Activated gamma-delta T cell treated with anti-CD3 and anti-CD28 coated beads, Interleukin-2, amount 50 U/mL, for 16 hours (primary cell): Measurements from ENCODE around the gene POU2F3.
A peak's percentile ranks its signal among the peaks of the same experiment; 100 is the strongest.

Source experiments
- DNase-seq: peaks from one replicate; pipeline ENCODE4 v3.0.0-alpha.2; 2020; ENCODE audit warnings: low read depth

The POU2F3 gene

DNA sequence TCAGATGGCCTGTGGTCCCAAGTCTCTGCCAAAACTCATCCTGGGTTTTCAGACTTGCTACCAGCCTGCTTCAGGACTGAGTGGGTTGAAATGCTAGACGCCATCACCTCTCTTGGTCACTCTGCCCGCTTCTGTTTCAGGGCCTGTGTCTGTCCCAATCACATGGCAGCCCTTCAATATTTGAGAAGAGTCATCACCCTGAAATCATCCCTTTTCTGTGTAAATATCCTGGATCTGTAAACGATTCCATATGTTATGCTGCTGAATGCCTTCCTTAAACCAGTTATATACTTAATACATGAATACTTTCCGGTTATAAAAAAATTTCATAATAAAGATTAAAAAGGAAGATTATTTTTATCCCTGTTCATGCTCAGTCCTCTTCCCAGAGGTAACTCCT lies 45.3 kb downstream of the POU2F3 start:
- no peak for DNase-seq

- DNase-seq = no peak
Measured at GRCh38 chr11:120288021-120288420, 48.1 kb downstream of the POU2F3 start.

GRCh38 chr11:120289426-120289825 lies 49.5 kb downstream of the POU2F3 start:
- DNase-seq = no peak

GRCh38 chr11:120290956-120291355 lies 51.0 kb downstream of the POU2F3 start:
- DNase-seq = no peak

DNA sequence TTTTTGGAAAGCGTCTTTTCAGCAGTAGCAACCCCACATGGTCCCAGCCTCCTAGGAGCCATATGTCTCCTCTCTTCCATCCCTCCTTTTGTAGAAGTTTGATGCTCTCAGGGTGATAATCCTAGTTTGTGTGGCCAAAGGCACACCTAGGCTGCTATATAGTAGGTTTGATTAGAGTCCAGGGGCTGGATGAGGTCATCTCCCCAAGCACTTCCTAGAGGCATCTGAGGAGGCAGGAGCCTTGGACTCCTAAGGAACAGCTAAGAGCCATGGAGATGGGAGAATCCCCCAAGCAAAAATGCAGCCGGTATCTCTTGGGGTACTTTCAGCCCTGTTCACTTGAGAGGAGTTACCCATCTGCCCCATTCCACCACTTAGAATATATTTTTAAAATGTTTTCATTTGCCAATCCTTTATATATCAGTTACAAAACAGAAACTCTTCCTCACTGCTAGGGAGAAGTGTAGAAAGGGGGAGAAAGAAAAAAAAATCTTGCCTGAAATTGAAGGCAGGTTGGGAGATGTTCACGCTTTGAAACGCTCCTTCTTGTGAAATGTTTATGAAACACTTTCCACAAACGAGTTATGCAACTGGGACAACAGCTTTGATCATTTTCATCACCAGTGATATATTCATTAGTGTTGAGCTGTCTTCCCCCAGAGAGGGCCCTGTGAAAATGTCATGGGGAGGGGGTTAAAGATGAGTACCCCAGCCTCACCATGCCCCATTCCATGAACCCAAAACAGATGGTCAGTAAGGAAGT lies 53.3 kb downstream of the POU2F3 start:
- DNase-seq = no peak

DNA sequence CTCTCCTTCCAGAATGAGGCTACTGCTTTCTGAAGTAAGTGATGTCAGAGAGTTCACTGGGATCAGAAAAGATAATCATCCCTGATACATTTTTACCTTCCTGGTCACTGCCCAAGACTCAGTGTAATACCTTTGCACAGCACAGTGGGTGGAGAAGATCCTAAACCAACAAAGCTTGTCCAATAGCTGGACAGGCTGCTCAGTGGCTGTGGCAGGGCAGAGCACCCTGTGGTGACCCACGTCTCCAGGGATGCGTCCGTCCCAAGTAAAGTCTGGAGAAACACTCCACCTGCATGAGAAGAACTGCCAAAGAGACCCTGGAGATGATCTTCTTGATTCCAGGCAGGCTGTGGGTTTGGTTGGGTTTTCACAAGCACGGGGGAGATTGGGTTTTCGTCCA lies 54.2 kb downstream of the POU2F3 start:
- DNase-seq = no peak

DNA sequence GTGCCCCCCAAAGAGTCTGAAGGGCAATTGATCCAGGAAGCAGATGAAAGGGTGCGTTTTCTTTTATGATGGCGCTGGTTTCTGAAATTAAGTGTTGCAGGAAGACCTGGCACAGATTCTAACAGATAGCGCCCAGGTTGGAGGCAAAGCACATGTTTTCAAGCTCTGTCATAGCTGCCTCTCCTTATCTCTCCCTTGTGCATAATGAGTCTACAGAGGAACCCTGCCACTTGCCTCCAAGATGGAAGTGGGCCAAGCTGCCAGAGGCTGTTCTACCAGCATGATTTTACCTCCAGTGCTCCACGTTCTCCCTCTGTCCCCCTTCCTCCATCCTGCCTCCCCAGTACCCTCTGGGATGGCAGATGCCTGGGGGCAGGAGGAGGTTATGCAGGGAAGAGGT lies 55.2 kb downstream of the POU2F3 start:
- DNase-seq = no peak

DNA sequence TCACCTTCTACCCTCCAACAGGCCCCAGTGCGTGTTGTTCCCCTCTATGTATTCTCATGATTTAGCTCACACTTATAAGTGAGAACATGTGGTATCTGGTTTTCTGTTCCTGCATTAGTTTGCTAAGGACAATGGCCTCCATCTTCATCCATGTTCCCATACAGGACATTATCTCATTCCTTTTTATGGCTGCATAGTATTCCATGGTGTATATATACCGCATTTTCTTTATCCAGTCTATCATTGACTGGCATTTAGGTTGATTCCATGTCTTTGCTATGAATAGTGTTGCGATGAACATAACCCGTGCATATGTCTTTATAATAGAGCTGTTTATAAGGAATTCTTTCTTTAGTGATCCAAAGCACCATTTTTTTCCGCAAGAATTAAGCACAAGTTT lies 56.6 kb downstream of the POU2F3 start:
- DNase-seq = no peak

- DNase-seq = no peak
Measured at GRCh38 chr11:120298461-120298860, 58.5 kb downstream of the POU2F3 start.

GRCh38 chr11:120302001-120302805 lies 62.3 kb downstream of the POU2F3 start:
- no peak for DNase-seq

DNA sequence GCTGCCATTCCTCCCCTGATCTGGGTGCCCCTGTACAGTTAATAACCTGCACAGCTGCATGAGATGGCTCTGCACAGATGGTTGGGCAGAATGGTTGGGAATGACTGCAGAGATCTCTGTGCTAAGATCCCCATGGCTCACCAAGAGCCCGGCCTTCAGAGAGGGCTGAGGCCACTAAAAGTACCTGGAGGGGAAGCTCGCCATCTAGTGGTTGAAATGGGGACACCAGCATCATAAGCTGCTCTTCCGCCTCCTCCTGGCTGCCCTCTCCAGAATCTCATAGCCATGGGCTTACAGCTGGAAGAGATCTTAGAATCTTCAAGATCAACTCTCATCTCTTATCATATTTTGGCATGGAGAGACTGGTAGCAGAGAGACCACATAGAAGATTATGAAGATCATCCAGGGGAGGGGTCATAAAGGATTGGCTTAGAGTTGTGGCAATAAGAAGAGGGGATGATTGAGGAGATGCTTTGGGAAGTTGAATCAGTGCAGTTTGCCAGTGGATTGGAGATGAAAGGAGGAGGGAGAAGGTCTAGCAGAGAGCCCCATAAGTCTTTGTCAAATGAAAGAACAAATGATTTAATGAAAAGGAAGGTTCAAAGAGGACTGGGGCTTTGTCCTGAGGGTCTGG lies 63.2 kb downstream of the POU2F3 start:
- peak; percentile 49 for DNase-seq

DNA sequence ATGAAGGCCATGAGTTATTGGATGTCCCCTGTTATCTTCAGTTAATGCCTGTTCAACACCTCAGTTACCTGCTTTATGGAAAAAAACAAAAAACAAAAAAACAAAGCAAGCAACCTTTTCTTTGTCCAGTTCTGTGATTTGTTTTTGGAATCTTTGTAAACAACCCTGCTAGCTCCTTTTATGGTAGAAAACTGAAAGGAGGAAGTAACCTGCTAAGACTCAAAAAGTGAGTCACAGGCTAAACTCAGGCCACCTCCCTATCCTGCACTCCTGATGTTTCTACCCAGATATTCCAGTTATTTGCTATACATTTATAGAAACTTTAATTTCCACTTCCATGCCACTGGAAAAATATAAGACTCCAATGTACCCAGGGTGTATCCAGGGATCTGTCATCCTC lies 64.6 kb downstream of the POU2F3 start:
- DNase-seq = no peak

DNA sequence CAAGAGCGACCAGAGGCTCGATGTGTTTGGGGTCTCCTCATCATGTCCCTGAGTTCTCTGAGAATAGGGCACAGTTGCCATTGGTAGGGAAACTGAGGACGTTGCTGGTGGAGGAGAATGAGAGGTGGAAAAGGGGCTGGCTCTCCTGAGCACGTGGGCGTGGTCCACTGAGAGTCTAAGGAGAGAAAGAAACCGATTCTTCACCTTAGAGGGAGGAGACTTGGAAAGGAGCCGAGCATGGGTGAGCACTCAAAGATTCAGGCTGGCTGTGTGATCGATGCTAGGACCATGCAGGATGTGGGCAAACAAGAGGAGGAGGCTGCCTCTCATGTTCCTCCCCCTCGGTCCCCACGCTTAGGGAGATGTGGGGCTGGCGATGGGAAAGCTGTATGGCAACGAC lies 65.3 kb downstream of the POU2F3 start:
- no peak for DNase-seq

DNA sequence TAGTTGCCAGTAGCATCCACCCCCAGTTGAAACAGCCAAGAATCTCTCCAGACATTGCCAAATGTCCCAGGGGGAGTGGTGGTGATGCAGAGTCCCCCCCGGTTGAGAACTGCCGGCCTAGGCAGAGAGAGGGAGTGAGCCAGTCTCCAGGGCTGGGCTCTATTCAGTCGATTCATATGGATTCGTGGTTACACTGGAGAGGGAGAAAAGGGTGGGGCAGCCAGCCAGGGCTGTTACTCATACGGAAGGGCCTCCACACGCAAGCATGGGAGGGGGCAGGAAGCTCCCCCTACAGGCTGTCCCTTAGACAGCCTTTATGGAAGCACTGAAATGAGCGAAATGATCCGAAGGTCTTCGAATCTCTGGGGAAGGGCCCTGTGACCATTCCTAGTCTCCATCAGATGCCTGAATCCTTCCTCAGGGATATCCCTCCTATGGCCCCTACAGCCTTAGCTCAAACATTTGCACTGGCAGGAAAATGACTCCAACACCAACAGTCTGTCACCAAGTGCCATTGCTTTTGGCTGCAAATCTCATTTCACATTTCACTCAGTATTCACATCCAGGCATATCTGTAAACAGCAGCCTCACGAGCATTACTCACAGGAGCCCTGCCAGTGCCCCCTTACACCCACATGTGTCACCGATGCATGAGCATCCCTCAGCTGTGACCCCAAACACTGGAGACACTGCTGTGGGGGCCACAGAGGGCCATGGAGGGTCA lies 66.7 kb downstream of the POU2F3 start:
- DNase-seq = no peak

DNA sequence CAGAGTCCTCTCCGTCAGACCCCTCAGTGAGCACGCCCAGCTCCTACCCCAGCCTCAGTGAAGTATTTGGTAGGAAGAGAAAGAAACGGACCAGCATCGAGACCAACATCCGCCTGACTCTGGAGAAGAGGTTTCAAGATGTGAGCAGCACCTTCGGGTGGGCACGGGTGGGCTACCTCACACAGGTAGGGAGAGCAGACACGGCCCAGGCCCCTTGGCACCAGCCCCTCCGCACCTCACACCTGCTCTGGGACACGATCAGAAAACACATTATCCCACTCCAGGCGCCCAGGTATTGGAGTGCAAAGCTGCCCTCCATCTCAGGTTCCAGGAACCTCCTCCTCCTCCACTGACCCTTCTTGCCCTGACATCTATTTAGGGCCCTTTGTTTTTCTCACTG lies 67.5 kb downstream of the POU2F3 start:
- DNase-seq = no peak

- DNase-seq = no peak
Measured at GRCh38 chr11:120308081-120308480, 68.1 kb downstream of the POU2F3 start.

DNA sequence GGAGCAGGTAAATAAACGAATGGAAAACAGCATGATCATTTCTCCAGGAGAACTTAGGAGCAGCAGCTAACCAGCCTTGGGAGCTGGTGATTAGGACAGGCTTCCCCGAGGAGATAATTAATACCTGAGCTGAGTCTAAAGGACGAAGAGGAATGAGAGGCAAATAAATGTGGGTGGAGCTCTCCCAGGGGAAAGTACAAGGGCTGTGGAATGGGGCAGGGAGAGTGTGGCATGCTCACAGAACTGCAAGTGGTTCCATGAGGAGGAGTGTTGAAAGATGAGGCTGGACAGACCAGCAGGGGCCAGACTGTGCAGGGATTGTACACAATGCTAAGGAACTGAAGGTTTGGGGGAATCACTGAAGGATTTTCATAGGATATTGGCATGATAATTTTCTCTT lies 70.9 kb downstream of the POU2F3 start:
- DNase-seq = no peak

GRCh38 chr11:120314861-120315260 lies 74.9 kb downstream of the POU2F3 start:
- DNase-seq = no peak

GRCh38 chr11:120316880-120317688 lies 77.1 kb downstream of the POU2F3 start:
- DNase-seq = no peak

DNA sequence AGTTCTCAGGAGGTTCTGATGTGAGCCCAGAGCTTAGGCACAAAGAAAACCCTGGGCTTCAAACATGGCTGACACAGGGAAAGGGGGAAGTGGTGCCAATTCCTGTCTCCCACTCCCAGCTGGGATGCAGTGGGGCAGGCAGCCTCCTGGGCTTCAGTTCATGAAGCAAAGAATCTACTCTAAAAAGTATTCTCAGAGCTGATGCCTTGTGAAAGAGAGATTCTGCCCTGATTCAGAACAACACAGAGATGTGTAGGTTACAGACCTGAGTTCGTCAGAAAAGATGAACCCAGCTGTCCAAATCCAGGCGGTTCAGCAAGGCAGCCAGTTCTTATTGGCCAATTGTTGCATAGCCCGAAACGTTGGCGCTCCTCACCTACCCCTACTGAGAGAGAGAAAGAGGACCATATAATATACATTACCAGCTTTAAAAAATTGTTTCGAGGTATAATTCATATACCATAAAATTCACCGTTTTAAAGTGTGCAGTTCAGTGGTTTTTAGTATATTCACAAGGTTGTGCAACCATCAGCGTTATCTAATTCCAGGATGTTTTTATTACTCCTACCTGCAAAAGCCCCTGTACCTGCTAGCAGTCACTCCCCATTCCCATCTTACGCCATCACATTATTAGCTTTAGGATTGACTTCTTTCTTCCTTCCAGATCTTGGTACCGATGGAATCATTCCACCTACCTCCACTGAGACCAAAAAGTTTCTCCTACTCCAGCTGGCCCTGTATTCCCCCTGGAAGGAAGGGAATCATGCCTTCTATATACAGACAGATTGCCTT lies 77.9 kb downstream of the POU2F3 start:
- DNase-seq = no peak

GRCh38 chr11:120318906-120319305 lies 79.0 kb downstream of the POU2F3 start:
- DNase-seq = no peak
